GM18517 (cell line): ENCODE data around the gene TBC1D2B.

ENCODE experiments used
- ATAC-seq: cut with Tn5 transposase; IDR thresholded peaks from one replicate; pipeline ENCODE4 v1.9.1; 2021; ENCODE audit warnings: mild to moderate bottlenecking, moderate library complexity; ENCODE audit not compliant: unreplicated experiment

Gene TBC1D2B

GRCh38 chr15:78037779-78038305 lies 39.7 kb downstream of the TBC1D2B start:
- ATAC-seq = no peak

GRCh38 chr15:78037328-78037727 lies 40.2 kb downstream of the TBC1D2B start:
- no peak for ATAC-seq

- ATAC-seq = no peak
Observed at GRCh38 chr15:78035861-78036476, 41.5 kb downstream of the TBC1D2B start.

- no peak for ATAC-seq
Observed at GRCh38 chr15:78035321-78035751, 42.2 kb downstream of the TBC1D2B start.

GRCh38 chr15:78034495-78035191 lies 42.9 kb downstream of the TBC1D2B start:
- ATAC-seq = peak; percentile 69

DNA sequence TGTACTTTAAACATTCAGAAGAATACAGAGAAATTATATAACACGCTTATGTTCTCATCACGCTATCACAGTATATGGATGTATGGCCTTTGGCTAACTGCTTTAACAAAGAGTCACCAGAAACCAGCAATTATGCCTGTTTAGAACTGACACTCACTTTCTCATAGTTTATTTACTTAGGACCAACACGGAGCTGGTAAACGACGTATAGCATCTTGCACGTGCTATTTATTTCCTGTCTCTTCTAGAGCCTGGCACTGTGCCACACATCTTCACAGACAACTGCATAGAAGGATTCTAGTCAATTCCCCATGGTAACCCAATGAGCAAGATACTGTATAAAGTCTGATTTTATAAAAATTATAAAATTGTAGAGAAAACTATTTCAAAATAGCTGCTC lies 43.6 kb downstream of the TBC1D2B start:
- ATAC-seq = peak; percentile 16

DNA sequence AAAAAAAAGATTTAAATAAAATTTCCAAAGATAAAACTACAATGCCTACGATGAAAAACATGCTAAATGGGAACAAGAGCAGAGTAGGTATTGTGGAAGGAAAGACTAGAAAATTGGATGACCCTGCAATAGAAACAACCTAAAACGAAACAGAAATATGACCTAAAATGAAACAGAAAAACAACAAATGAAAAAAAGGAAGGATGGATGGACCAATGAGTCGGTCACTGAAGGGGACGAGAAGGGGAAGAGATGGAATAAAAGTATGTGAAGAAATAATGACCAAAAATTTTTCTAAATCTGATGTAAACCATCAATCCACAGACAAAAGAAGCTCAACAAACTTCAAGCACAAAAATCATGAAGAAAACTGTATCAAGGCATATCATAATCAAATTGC lies 44.8 kb downstream of the TBC1D2B start:
- ATAC-seq = no peak

GRCh38 chr15:78024883-78025282 lies 52.6 kb downstream of the TBC1D2B start:
- no peak for ATAC-seq

- ATAC-seq = no peak
Observed at GRCh38 chr15:78024519-78024870, 53.0 kb downstream of the TBC1D2B start.

DNA sequence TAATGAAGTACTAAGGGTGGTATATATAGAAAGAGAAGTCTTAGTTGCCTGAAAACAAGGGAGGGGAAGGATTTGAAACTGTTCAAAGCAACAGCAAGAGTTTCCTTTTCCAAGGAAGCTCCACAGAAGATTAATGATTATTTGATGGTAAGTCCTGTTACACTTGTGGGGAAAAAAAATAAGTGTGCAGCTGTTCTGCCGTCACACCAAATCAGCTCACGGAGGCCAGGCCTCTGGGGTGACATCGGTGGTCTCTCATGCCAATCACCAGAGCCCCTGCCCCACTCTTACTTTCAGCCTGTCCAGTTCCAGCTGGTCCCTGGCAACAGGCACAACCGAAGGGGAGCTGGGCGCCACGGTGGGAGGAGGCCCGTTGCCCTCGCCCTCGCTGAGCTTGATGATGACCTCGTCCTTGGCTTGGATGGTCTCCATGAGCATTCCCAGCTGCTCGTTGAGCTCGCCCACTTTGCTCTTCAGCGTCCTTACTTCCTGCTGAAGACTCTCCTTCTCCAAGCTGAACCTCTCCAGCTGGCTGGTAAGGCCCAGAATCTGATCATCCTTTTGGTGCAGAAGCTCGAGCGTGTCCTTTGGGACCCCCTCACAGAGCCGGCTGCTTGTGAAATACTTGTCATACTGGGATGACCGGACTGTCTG lies 53.5 kb downstream of the TBC1D2B start:
- no peak for ATAC-seq

- no peak for ATAC-seq
Observed at GRCh38 chr15:78023081-78023665, 54.3 kb downstream of the TBC1D2B start.

GRCh38 chr15:78021761-78022160 lies 55.8 kb downstream of the TBC1D2B start:
- no peak for ATAC-seq

GRCh38 chr15:78020007-78020406 lies 57.5 kb downstream of the TBC1D2B start:
- no peak for ATAC-seq

DNA sequence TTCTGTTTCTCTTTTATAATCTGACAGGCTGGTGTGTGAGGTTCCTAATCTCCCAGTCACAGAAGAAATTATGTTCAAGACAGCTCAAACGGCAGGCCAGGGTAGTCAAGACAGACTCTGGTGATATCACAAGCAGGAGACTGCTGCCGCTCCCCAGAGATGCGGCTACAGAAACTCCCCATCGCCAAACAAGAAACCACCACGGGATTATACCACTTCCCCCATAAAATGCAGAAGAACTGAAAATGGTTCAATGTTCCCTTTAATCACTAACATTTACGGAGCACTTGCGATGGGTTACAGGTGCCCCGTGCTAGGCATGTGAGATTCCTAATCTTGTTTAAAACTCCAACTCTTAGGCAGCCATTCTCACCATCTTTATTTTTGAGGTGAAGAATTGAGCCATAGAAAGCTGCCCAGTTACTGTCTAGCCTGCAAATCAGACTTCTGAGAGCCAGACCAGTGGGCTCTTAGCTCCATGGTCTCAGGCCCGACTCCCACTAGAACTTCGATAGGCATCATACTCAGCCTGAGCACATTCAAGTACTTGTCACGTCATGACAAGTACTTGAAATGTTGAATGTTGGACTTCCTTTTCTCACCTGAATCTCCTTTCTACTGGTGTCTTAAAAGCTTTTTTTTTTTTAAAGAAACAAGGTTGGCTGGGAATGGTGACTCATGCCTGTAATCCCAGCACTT lies 58.4 kb downstream of the TBC1D2B start:
- no peak for ATAC-seq

DNA sequence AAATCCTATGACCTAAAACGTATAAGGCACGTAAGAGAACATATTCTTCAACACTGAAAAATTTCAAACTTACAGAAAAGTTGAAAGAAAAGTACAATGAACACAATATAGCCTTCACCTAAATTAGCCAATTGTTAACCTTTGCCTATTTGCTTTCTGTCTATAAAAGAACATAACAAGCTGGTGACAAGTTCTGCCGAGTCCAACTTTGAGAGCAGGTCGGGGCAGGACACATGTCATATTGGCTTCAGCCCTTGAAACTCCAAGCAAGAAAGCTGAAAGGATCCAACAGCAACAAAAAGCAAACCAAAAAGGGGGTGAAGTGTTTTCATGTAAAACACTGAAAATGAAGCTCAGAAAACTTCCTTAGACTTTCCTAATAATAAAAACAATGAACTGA lies 59.1 kb downstream of the TBC1D2B start:
- no peak for ATAC-seq

DNA sequence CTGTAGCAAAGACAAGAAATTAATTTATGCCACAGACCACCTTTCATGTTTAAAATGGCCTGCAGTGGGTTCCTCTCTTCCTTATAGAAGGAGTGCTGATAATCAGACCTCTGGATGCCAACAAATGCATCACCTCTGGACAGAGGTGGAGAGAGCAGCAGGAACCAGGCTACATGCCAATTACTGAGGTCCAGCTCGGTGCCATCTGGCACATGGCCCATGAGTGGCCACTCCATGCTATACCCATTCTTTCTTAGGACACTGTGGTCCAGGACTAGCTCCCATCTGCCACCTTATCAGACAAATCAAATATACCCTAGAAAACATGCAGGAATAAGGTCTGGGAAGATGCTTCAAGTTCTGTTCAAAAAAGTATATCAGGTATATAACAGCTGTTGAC lies 60.7 kb downstream of the TBC1D2B start:
- no peak for ATAC-seq

DNA sequence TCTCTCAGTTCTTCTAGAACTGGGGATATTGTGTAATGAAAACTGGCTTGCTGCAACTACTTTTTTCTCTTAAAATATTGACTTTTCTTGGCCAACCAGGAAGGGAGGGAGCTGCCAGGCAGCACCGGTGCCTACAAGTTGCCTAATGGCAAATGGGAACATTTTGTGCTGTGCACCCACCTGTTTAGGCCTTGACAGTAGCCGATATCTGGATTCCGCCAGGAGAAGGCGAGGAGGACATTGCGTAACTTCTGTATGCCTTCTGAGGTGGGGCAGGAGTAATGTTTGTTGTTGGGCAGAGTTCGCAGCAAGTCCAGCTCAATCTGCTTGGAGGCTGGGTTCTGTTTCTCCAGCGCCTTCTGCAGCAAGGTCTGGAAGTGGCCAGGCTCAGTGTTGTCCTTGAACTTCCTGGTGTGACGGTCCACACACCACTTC lies 64.9 kb downstream of the TBC1D2B start:
- ATAC-seq = no peak

- no peak for ATAC-seq
Observed at GRCh38 chr15:78010067-78010466, 67.4 kb downstream of the TBC1D2B start.

DNA sequence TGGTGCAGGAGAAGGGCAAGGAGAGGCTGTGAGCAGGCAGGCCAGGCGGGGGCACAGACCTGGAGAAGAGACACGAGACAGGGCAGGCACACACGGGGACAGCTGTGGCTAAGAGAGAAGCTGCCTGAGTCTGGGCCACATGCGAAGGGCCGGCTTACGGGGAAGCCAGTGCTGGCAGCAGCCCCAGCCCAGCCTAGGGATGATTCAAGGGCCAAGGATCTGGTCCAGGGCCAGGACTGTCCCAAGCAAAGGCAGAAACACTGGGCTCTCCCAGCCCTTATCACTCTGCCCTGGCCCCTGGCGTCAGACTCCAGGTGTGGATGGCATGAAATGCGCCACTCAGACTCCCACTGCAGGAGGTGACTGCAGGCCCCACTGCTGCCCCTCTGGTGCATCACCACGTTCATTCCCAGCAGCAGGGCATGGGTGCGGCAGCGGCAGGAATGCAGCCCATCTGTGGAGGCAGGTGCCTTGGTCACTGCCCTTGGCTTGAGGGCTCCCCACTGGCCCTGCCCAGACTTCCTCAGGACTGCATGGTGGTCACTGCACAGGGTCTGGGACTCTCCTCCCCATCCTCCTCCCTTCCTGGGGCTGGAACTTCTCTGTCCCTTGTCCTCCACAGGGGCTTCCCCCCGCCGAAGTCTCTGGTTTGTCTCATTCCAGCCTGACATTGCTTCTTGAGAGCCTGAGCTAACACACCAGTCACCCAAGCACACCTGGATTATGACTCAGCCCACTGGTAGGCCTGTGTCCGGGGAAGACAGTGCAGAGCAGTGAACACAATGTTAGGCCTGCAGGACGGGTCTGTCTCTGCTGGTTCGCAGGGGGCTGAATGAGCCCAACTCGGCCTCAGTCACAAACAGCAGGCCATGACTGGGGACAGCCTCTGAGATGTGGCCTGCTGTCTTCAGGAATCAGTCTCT lies 69.3 kb downstream of the TBC1D2B start:
- no peak for ATAC-seq
